Measurements from ENCODE around the gene AATK.

- TF ChIP-seq TSHZ2 (CRISPR knock-in tag; IDR thresholded peaks at IDR 0.05) (no peak), PATZ1 (CRISPR knock-in tag; IDR thresholded peaks at IDR 0.05; ENCODE audit: borderline replicate concordance) (no peak), CSDC2 (CRISPR knock-in tag; IDR thresholded peaks at IDR 0.05) (no peak)
These were observed 23.5 kb downstream of the AATK start for GRCh38 chr17:81142301-81143199.

Data from SK-N-SH treated with all-trans-retinoic acid at 6 μM for 48 hours (cell line).